NCI-H146 (cell line): Measurements from ENCODE around the gene TOMM7.
"Not testable (repeated sequence)": the region's sequence is repeated elsewhere in the genome, so short reads cannot be mapped to it uniquely, and the experiment has no call there.

ENCODE experiments used
- DNase-seq: peaks from one replicate; lab custom pipeline; 2025; lab: John Stamatoyannopoulos, UW

The TOMM7 gene

DNA sequence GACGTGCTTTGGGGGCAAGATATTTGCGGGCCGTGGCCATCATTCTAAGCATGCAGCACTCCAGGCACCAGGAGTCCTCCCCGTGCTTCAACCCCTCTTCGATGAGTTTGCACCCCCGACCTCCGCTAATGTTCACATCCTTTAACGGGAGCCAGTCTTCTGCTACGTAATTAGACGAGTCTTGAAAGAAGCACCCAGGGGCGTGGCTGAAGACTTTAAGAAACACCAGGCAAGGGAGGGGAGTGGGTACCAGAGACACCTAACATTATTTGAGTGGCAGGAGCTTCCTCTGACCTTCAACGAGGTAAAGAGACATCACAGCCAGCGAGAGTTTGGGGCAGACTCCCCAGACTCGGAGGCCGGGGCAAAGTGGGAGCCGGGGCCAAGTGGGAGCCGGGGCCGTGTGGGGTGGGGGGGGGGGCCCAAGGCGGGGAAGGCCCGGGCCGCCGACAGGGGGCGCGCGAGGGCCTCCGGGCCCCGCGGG, 31.1 kb upstream of the TOMM7 start:
- peak; percentile 44 for DNase-seq

DNA sequence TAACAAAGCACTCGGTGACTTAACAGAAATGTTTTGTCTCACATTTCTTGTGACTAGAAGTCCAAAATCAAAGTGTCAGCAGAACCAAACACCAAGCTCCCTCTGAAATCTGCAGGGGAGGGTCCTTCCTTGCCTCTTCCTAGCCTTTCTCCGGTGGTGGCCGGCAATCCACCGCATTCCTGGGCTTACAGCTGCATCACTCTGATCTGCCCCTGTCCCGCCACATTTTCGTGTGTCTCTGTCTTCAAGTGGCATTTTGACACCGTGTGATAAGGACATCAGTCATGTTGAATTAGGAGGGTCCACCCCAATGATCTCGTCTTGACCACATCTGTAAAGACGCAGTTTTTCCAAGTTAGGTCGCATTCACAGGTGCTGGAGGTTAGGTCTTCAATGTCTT, 30.5 kb upstream of the TOMM7 start:
- DNase-seq = no peak

DNA sequence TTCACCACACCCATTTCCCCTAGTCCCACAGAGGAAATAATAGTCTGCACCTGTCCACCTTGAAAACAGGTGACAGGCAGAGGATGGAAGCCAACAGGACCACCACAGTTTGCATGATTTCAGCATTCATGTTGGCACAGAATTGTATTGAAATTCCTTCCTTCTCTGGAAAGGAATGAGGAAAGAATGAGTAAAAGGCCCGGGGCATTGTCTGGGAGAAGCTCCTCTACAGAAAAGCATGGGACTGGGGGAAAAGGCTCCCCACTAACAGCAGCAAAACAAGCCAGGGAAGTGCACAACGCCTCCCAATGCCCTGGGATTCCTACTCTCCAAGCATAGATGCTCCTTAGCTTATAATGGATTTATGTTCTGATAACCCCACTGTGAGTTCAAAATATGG, 28.5 kb upstream of the TOMM7 start:
- DNase-seq = no peak

DNA sequence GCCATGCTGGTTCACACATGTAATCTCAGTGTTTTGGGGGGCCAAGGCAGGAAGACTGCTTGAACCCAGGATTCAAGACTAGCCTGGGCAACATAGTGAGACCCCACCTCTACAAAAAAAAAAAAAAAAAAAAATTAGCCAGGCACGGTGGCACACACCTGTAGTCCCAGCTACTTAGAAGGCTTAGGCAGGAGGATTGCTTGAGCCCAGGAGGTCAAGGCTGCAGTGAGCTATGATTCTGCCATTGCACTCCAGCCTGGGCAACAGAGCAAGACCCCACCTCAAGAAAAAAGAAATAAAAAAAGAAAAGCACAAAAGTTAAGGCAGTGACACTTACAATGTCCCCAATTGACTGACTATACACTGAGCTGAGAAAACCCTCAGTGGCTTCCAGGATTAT, 27.7 kb upstream of the TOMM7 start:
- not testable (repeated sequence) for DNase-seq

DNA sequence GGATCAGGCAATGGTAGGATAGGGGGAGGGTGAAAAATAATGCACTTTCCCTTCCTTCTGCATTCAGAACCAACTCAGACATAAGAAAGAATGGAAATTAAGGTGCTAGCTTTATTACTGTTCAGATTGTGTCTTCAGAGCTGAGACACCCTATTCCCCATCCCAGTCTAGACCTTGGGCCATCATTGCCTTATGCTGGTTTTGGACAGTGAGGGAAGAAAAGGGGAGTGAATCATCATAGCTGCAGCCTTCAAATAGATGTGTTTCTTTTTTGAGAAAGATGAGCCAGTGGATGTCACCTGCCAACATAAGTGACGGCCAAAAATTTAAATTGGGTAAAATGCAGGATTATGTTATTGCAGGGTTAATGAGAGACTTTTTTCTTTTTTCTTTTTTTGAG, 27.0 kb upstream of the TOMM7 start:
- DNase-seq = no peak

DNA sequence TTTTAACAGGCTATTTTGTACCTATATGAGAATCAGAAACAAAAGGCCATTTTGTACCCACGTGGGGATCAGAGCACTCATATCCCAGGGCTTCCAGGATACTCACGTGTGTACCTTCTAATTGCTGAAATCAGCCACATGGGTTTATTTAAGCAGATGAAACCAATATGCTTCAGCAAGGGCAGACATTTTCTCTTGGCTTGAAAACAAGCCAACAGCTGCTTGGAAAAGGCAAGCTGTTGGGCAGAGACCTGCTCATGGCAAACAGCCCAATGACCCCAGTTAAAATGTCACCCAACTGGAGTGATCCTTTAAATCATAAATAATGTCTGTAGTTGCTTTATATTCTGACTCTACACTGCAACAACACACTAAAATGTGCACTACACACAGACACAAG, 26.5 kb upstream of the TOMM7 start:
- DNase-seq = peak; percentile 11

DNA sequence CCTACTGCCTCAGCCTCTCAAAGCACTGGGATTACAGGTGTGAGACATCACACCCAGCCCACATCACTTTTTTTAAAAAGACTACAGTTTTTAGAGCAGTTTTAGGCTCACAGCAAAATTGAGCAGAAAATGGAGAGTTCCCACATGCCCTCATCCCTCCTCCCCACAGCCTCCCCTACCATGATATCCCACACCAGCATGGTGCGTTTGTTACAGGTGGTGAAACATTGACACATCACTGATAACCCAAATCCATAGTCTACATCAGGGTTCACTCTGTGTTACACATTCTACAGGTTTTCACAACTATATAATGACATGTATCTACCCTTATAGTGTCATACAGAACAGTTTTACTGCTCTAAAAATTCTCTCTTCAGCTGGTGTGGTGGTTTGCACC, 24.3 kb upstream of the TOMM7 start:
- DNase-seq = no peak

DNA sequence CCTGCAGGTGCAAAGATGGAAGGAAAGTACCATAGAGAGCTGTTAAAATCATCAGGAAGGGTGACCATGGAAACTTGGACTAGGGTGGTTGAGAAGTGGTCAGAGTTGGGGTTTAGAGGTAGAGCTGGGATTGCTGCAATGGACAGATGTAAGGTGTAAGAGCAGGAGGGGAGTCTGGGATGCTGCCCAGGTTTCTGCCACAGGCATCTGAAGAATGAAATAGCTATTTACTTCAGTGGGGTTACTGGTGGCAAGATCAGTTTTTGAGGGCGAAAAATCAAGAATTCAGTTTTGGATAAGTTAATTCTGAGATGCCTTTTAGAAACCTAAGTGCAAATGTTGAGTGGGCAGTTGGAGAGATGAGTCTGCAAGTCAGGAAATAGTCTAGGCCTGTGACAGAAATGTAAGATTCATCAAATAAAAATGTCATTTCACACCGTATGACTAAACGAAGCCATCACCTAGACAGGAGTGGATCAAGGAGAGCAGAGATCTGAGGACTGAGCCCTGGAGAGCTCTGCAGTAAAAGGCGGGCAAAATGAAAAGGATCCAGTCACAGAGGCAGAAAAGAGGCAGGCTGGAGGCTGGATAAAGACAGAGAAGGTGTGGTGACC, 22.7 kb upstream of the TOMM7 start:
- no peak for DNase-seq

DNA sequence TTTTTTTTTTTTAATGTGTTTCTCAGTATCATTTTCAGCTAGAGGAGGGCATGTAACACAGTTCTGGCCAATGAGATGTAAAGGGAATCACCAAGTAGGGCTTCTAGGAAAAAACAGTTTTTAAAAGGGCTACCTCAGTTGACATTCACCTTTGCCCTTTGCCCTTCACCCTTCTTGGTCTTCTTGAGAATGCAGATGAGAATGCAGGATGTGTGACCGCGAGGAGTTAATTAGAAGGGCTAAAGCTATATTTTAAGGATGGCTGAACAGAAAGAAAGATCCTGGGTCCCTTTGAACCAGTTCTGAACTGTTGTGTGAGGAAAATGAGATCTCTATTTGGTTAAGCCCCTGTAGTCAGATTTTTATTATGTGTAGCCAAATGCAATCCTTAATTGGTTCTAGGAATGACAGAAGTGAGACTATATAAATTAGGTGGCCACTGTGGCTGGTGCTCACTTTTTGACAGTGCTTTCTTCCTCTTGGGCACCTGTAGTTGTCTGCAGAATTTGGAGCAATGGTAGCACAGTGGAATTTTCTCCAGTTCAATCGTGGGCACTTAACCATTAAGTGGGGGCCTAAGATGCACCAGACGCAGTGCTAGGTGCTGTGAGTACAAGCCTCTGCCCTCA, 21.1 kb upstream of the TOMM7 start:
- no peak for DNase-seq

DNA sequence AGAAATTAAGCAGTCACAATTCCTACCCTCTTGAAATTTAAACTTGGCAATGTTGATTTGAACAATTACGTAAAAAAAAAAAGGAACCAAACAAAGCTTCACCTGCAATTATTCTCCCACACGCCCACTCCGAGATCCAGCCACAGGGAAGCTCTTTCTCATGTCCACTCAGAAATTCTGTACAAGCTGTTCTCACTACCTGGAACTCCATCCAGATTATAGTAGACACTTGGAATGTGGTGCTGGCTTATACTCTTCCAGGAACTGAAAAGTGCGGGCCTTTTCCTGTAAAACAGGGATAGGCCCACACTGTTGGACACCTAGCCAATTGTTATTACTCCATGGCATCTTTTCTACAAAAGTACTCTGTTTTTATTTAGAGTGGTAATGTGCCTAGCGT, 20.3 kb upstream of the TOMM7 start:
- peak; percentile 43 for DNase-seq

DNA sequence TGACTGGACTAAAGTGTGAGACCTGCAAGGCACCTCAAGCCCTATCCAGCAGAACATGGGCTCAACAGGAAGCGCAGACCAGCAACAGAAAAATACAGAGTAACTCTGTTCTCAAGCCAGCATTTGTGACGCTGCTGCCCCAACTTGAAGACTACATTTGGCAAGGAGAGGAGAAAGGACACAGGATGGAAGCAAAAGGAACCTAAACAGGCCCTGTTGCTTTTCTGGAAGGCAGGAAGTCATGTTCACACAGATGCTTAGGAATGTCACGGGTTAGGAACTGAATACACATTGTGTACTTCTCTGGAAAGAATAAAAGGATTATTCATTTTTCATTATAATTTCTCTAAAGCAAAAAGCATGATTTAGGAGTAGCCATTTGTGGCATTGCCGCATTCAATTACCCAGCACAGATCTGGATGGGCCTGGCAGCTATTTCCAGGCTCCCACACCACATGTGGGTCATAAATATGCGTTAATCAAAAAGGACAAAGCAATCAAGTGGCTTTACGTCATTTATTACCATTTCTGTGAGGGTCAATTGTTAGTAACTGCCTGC, 19.8 kb upstream of the TOMM7 start:
- DNase-seq = no peak

DNA sequence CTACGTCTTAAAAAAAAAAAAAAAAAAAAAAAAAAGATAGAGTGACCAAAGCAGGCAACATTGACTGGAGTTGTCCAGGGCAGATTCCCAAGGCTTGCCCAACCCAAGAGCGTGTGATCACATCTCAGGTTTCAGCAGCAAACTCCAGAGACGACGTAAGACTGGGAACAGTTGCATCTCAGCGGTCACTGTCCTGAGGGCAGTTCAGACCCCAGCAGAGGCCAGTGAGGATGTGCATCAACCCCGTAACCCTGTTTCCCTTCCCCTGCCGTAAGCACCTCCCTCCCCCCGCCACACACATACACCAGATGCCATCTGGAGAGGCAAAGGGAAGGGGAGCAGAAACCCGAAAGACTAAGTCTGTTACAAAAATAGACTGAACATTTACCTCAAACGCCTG, 19.3 kb upstream of the TOMM7 start:
- no peak for DNase-seq

DNA sequence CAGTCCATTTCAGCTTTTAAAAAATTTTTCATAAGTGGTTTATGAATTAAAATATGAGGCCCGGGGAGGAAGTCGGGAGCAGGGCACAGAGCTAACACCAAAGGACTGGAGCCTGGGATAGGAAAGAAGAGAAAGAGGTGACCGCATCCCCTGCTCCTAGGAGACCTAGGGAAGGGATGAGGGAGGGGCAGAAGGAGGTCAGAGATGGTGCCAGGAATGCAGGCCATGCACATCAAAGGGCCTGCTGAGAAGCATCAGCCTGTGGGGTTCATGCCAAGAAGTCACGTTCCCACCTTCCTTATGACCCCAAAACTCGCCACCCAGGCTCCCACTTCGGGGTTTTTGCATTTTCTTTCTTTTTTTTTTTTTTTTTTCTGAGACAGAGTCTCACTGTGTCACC, 14.7 kb upstream of the TOMM7 start:
- DNase-seq = no peak

DNA sequence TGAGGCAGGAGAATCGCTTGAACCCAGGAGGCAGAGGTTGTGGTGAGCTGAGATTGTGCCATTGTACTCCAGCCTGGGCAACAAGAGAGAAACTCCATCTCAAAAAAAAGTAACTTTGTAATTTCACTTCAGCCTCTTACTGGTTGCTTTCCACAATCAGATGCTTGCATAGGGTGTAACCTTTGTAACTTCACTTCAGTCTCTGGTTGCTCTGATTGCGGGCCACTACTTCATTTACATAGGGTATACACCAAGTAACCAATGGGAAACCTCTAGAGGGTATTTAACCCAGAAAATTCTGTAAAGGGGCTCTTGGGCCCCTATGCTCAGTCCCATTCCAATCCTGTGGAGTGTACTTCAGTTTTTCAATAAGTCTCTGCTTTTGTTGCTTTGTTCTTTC, 13.9 kb upstream of the TOMM7 start:
- DNase-seq = not testable (repeated sequence)

DNA sequence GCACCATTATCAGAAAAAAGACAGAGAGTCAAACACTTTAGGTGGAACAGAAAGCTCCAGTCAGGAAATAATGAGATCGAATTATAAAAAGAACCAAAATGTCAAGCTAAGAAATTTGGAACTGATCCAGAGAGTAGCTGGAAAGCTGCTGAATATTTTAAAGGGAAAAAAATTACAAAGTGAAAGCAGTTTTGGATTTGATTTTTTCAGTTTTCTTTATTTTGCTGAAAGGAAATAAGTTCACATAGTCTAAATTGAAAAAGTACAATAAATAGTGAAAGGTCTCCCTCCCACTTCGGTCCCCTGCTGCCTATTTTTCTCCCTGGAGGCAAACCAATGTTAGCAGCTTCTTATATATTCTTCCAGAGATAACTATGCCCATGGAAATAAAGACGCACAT, 11.3 kb upstream of the TOMM7 start:
- no peak for DNase-seq

DNA sequence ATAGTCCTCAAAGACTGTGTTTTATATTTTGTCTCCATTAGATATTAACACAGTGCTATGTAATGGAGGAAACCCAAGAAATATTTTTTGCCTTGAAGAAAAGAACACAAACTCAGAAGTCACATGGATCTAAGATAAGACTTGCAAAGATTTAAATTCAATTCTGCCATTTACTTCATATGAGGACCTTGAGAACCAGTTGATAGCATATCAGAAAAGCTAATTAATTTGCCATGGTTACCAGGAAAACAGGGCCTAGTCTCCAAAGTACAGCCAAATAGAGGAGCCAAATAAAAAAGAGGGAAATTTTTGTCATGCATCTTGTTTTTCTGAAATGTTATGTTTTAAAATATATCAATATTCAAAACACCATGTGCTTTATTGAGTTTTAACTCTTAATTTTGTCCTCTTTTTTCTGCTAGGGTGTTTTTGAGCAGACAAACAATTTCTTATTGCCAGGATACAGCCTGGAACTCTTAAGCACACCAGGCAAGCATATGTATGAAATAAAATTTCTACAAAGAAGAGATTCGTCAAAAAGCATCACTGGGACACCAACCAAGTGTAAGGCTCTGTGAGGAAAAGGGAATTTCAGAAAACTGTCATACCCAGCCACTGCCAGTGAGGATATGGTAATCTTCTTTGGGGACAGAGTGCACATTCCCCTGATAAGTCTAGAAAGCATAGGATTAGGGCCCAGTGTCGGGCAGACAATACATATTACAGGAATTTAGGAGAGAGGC, 10.6 kb upstream of the TOMM7 start:
- DNase-seq = no peak

DNA sequence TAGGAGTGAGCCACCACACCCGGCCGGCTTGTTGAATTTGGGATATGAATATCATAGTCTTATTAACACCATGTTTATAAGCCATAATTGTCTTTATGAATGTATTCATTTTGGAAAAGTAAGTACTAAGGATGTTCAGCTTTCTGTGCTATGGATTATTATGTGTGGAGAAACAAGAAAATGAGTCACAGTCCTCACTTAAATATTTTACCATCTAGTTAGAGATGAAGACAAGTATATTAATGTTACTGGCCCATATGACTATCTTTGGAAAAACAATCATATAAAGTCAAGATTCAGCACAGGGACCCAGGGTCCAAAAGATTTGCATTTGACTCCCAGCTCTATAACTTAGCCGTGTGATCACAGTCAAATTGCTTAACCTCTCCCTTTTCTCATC, 9.8 kb upstream of the TOMM7 start:
- no peak for DNase-seq

DNA sequence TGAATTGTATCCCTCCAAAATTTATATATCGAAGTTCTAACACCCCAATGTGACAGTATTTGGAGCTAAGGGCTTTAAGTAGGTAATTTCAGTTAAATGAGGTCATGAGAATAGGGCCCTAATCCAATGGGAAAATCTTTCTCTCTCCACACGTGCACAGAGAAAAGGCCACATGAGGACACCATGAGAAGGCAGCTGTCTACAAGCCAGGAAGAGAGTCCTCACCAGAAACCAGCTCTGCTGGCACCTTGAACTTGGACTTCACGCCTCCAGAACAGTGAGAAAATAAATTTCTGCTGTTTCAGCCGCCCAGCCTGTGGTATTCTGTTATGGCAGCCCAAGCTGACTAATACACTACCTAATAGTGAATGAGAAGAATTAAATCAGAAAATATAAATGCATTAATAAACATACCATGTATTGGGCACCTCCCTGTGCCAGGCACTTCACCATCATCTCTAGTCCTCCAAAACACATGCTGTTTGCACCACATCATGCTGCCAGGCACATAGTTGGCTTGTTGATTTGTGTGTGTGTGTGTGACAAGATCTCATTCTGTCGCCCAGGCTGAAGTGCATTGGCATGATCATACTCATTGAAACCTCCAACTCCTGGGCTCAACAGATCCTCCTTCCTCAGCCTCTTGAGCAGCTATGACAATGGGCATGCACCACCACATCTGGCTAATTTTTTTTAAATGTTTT, 9.1 kb upstream of the TOMM7 start:
- DNase-seq = no peak

DNA sequence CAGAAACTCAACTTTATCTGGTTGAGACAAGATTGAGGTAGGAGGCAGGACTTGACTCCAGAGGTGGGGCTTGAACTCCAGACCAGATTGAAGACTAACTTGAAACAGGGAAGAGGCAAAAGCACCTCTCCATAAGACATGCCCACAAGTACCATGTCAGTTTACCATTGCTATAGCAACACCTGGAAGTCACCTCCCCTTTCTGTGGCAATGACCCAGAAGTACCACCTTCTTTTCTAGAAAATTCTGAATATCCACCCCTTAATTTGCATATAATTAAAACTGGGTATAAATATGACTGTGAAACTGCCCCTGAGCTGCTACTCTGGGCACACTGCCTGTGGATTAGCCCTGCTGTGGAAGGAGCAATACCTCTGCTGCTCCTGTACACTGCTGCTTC, 4.9 kb upstream of the TOMM7 start:
- DNase-seq = no peak

DNA sequence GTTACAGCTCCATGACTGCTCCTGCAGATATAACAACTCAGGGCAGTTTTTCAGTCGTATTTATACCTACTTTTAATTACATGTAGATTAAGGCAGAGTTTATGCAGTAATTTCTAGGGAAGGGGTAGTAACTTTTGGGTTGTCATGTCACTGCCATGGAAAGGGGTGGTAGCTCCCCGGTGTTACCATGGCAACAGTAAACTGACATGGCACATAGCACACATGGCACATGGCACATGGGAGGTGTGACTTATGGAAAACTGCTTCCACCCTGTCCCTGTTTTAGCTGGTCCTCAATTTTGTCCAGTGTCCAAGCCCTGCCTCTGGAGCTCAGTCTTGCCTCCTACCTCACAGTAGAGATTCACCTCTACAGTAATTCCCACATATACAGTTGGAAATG, 3.9 kb upstream of the TOMM7 start:
- no peak for DNase-seq

DNA sequence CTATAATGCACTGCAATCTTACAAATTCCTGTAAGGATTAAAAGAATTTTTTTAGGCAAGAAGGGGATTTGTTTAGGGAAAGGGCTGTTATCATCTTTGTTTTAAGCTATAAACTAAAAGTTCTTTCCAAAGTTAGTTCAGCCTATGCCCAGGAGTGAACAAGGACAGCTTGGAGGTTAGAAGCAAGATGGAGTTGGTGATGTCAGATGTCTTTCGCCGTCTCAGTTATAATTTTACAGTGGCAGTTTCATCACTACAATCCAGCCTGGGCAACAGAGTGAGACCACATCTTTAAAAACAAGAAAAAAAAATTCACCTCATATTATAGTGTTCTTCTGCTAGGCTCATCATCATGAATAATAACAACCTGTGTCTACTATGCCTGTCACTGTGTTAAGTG, 2.1 kb upstream of the TOMM7 start:
- DNase-seq = no peak

DNA sequence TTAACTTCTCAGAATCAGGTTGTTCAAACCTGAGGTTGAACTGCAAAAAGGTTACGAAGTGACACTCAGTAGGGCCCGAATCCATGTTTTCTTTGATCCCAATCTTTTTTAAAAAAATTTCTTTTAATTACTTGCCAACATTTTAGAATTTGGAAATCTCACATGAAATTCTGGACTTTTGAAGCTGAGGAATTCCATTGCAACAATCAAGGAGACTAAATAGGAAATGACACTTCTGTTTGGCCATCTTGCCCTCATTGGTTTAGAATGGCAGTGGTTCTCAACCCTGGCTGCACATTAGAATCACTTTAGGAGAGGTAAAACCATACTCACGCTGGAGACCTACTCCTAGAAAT, 471 bp upstream of the TOMM7 start:
- DNase-seq = no peak
